SH-SY5Y (cell line): Measurements from ENCODE around the gene FOCAD.

Experiments used
- GATA2 ChIP-seq: IDR thresholded peaks from 2 replicates; pipeline ENCODE4 v1.6.1; 2011; ENCODE audit warnings: mild to moderate bottlenecking, low read depth, low read length
- GATA3 ChIP-seq: IDR thresholded peaks from 2 replicates; pipeline ENCODE4 v1.6.1; 2011; ENCODE audit warnings: low read depth, mild to moderate bottlenecking, low read length, moderate library complexity

GRCh38 chr9:20990867-20991266 is 306.8 kb downstream of the FOCAD start:
- no peak for TF ChIP-seq GATA3
- TF ChIP-seq GATA2, result no peak
